HCT116 (cell line): Measurements from ENCODE around the gene COPS3. TPM values are rescaled to one million over a fixed set of nuclear protein-coding genes. Genes with fewer than 3 reads are reported as not detected.

Experiments used
- ATAC-seq: fragments of 200-7000 bp; cut with Tn5 transposase; 2 replicates; pipeline ENCODE4 v1.9.1; 2020; ENCODE audit warnings: mild to moderate bottlenecking, moderate library complexity
- BruUV-seq: library from RNA; stranded (reverse); fragments of 400-500 nt; replicated peaks from 2 replicates; lab custom pipeline; 2021; lab: Mats Ljungman, UMichigan
- CTCF ChIA-PET: fragments of 300-600 bp; sonication (Branson Sonifier 250); formaldehyde crosslinking; loops from one replicate; lab custom pipeline; 2021; ENCODE audit warnings: antibody characterized with exemption; lab: Charles Lee
- POLR2A ChIA-PET: fragments of 300-600, 350-600 bp; sonication (Branson Sonifier 250); formaldehyde crosslinking; loops from one replicate; lab custom pipeline; 2021; ENCODE audit warnings: antibody characterized with exemption; lab: Charles Lee
- RAD21 ChIA-PET, 2 experiments: fragments of 300-600 bp; sonication (Branson Sonifier 250); formaldehyde crosslinking; loops; one replicate each; lab custom pipeline; 2023; ENCODE audit warnings: low total read pairs in 2 of 2; ENCODE audit not compliant: uncharacterized antibody in 2 of 2, unreplicated experiment in 2 of 2, low non-redundant PET in 1 of 2; lab: Charles Lee
- DNase-seq: peaks from one replicate; pipeline ENCODE4 v3.0.0-alpha.2; 2010; ENCODE audit warnings: low read depth, low spot score
- H2AFZ ChIP-seq: fragments of 200-600 bp; shearing (Covaris generic), sonication (generic); 2 replicates; pipeline ENCODE4 v1.6.1; 2017; ENCODE audit warnings: low read depth, mixed run types, mixed read lengths, antibody characterized with exemption, low read length; ENCODE audit not compliant: poor library complexity, severe bottlenecking
- H3K27ac ChIP-seq: 2 replicates; pipeline ENCODE4 v1.5.1; 2012; ENCODE audit warnings: low read depth, low read length
- H3K27me3 ChIP-seq: fragments of 200-600 bp; sonication (generic); 2 replicates; pipeline ENCODE4 v1.6.1; 2016; ENCODE audit warnings: mixed run types, low read length, mixed read lengths; ENCODE audit not compliant: insufficient read depth
- H3K36me3 ChIP-seq, 2 experiments: fragments of 200-500 bp in 1 of 2; fragments of 200-600 bp in 1 of 2; sonication (Bioruptor generic) in 1 of 2; sonication (generic) in 1 of 2; 2 replicates each; pipeline versions ENCODE4 v1.5.1 to v1.6.1; 2014 to 2016; ENCODE audit warnings: low read length in 2 of 2, inconsistent platforms in 1 of 2, mixed read lengths in 1 of 2, mixed run types in 1 of 2; ENCODE audit not compliant: insufficient read depth in 2 of 2, control insufficient read depth in 1 of 2
- H3K4me1 ChIP-seq, 2 experiments: fragments of 200-600 bp in 1 of 2; sonication (generic) in 1 of 2; 2 replicates each; pipeline versions ENCODE4 v1.5.1 to v1.6.1; 2012 to 2017; ENCODE audit warnings: low read length in 2 of 2, inconsistent platforms in 1 of 2, mild to moderate bottlenecking in 1 of 2, mixed read lengths in 1 of 2, mixed run types in 1 of 2, moderate library complexity in 1 of 2; ENCODE audit not compliant: insufficient read depth in 2 of 2, control insufficient read depth in 1 of 2
- H3K4me2 ChIP-seq: fragments of 200-600 bp; sonication (generic); 2 replicates; pipeline ENCODE4 v1.6.1; 2017; ENCODE audit warnings: mixed run types, low read length, mixed read lengths
- H3K4me3 ChIP-seq, 2 experiments: fragments of 200-600 bp in 1 of 2; sonication (generic) in 1 of 2; replicated peaks in 1 of 2; 2 replicates each; pipeline ENCODE4 v1.5.1; 2011 to 2016; ENCODE audit warnings: low read length in 2 of 2, control low read depth in 1 of 2, low read depth in 1 of 2, mild to moderate bottlenecking in 1 of 2, mixed read lengths in 1 of 2, mixed run types in 1 of 2
- H3K79me2 ChIP-seq: fragments of 200-600 bp; sonication (generic); 2 replicates; pipeline ENCODE4 v1.6.1; 2017; ENCODE audit warnings: mild to moderate bottlenecking, mixed run types, low read length, moderate library complexity, mixed read lengths; ENCODE audit not compliant: insufficient read depth
- H3K9ac ChIP-seq: fragments of 200-600 bp; sonication (generic); 2 replicates; pipeline ENCODE4 v1.6.1; 2016; ENCODE audit warnings: low read length, mixed read lengths
- H3K9me2 ChIP-seq: fragments of 200-600 bp; sonication (generic), shearing (Covaris generic); 2 replicates; pipeline ENCODE4 v1.6.1; 2017; ENCODE audit warnings: mixed run types, mild to moderate bottlenecking, moderate library complexity; ENCODE audit not compliant: insufficient read depth
- H3K9me3 ChIP-seq, 2 experiments: fragments of 200-500 bp in 1 of 2; fragments of 200-600 bp in 1 of 2; sonication (Bioruptor generic) in 1 of 2; sonication (generic) in 1 of 2; 2 replicates each; pipeline ENCODE4 v1.6.1; 2014 to 2017; ENCODE audit warnings: low read length in 2 of 2, mixed read lengths in 2 of 2, inconsistent platforms in 1 of 2, low read depth in 1 of 2, mild to moderate bottlenecking in 1 of 2, mixed run types in 1 of 2, moderate library complexity in 1 of 2; ENCODE audit not compliant: control insufficient read depth in 1 of 2, insufficient read depth in 1 of 2
- H4K20me1 ChIP-seq: fragments of 200-600 bp; sonication (generic), shearing (Covaris generic); 2 replicates; pipeline ENCODE4 v1.6.1; 2017; ENCODE audit warnings: mixed run types, mild to moderate bottlenecking, moderate library complexity; ENCODE audit not compliant: insufficient read depth
- ATF3 ChIP-seq: IDR thresholded peaks from 2 replicates; pipeline ENCODE4 v1.6.1; 2012
- CEBPB ChIP-seq: IDR thresholded peaks from 2 replicates; pipeline ENCODE4 v1.6.1; 2012; ENCODE audit warnings: low read depth
- CTCF ChIP-seq, 3 experiments: fragments of 200-600 bp in 1 of 3; sonication (generic) in 1 of 3; IDR thresholded peaks in 2 of 3; conservative IDR thresholded peaks in 1 of 3; 2 replicates each; pipeline ENCODE4 v1.5.1; 2012 to 2017; ENCODE audit warnings: low read depth in 2 of 3, low read length in 2 of 3, antibody characterized with exemption in 1 of 3, borderline replicate concordance in 1 of 3, control low read depth in 1 of 3, mild to moderate bottlenecking in 1 of 3, mixed read lengths in 1 of 3, mixed run types in 1 of 3, moderate library complexity in 1 of 3; ENCODE audit not compliant: insufficient read depth in 1 of 3
- EGR1 ChIP-seq: IDR thresholded peaks from 2 replicates; pipeline ENCODE4 v1.6.1; 2012; ENCODE audit warnings: low read depth
- EZH2phosphoT487 ChIP-seq: fragments of 200-600 bp; IDR thresholded peaks from 2 replicates; pipeline ENCODE4 v1.6.1; 2018; ENCODE audit warnings: antibody characterized with exemption, borderline replicate concordance
- JUND ChIP-seq: IDR thresholded peaks from 2 replicates; pipeline ENCODE4 v1.6.1; 2012
- POLR2A ChIP-seq: IDR thresholded peaks from 2 replicates; pipeline ENCODE4 v1.7.0; 2011; ENCODE audit warnings: borderline replicate concordance; ENCODE audit not compliant: insufficient read depth, insufficient read length; ENCODE audit errors: extremely low read depth
- POLR2AphosphoS5 ChIP-seq: IDR thresholded peaks from 2 replicates; pipeline ENCODE4 v1.6.1; 2011; ENCODE audit warnings: mild to moderate bottlenecking, low read depth, low read length, moderate library complexity
- RAD21 ChIP-seq: IDR thresholded peaks from 2 replicates; pipeline ENCODE4 v1.6.1; 2012; ENCODE audit warnings: low read depth, mild to moderate bottlenecking
- REST ChIP-seq: IDR thresholded peaks from 2 replicates; pipeline ENCODE4 v1.6.1; 2012; ENCODE audit warnings: low read depth
- SRF ChIP-seq: IDR thresholded peaks from 2 replicates; pipeline ENCODE4 v1.6.1; 2012; ENCODE audit warnings: low read depth
- ZBTB33 ChIP-seq: IDR thresholded peaks from 2 replicates; pipeline ENCODE4 v1.6.1; 2011; ENCODE audit warnings: mild to moderate bottlenecking, low read length, moderate library complexity; ENCODE audit not compliant: insufficient replicate concordance; ENCODE audit errors: extremely low read depth
- intact Hi-C: fragments of 100-400 bp; cut with micrococcal nuclease; formaldehyde crosslinking; loops from 2 replicates; pipeline ENCODE4 v1.10.0; 2022
- total RNA-seq: library from RNA; stranded (reverse); gene quantifications from one replicate; pipeline ENCODE4 v1.2.1, GENCODE V29; 2021; ENCODE audit not compliant: unreplicated experiment

The COPS3 gene
- total RNA-seq, 1 experiment from 2014 or later, result 99.0 TPM

GRCh38 chr17:17241656-17242055, 39.4 kb downstream of the COPS3 start:
- RAD21 ChIA-PET, result no interaction called here
- peaks cover 3% of the 10 kb centered on the region for H3K79me2 ChIP-seq
- no peaks in the 10 kb centered on the region for H4K20me1 ChIP-seq
- H3K9me2 ChIP-seq, result no peaks in the 10 kb centered on the region
- H3K4me3 ChIP-seq, result no peak overlapping the region
- DNase-seq (no peak), ATAC-seq (no peak)
- no peak overlapping the region for H3K9ac ChIP-seq
- H3K27me3 ChIP-seq, result no peaks in the 10 kb centered on the region
- H3K9me3 ChIP-seq, result no peaks in the 10 kb centered on the region
- no peak overlapping the region for H3K4me2 ChIP-seq
- BruUV-seq, result no TSS peak
- POLR2A ChIA-PET, result no interaction called here
- intact Hi-C loops, result no loop called here
- CTCF ChIA-PET, result no interaction called here
- H3K27ac ChIP-seq, result no peak overlapping the region
- no peak for TF ChIP-seq SRF
- H3K36me3 ChIP-seq, result peaks cover 1 to 8% of the 10 kb centered on the region in 2 experiments; a peak in 2 of 4 replicates
- no peak overlapping the region for H2AFZ ChIP-seq
- H3K4me1 ChIP-seq, result peaks cover 2 to 7% of the 10 kb centered on the region in 2 experiments; a peak in 1 of 4 replicates

- Histone ChIP-seq H3K9me3 (no peaks in the 10 kb centered on the region), H3K36me3 (no peaks in the 10 kb centered on the region), H3K27me3 (no peaks in the 10 kb centered on the region), H3K27ac (no peak overlapping the region), H3K4me1 (peaks cover 8 to 21% of the 10 kb centered on the region in 2 experiments), H3K9me2 (no peaks in the 10 kb centered on the region), H3K4me3 (no peak overlapping the region), H3K4me2 (no peak overlapping the region), H3K79me2 (peaks cover 20% of the 10 kb centered on the region), H4K20me1 (no peaks in the 10 kb centered on the region), H2AFZ (no peak overlapping the region), H3K9ac (no peak overlapping the region)
- TF ChIP-seq ZBTB33, result no peak
- TF ChIP-seq RAD21, result no peak
- no peak for TF ChIP-seq JUND
- no peak for TF ChIP-seq EGR1
- TF ChIP-seq POLR2AphosphoS5, result no peak
- no peak for TF ChIP-seq CEBPB
- TF ChIP-seq CTCF (IDR thresholded peaks at IDR 0.05 in 2 of 3, conservative IDR thresholded peaks at IDR 0.05 in 1 of 3; ENCODE audit: borderline replicate concordance in 1 of 3, insufficient read depth in 1 of 3, low read depth in 2 of 3, low read length in 2 of 3), result no peak
- no peak for TF ChIP-seq SRF
- no peak for TF ChIP-seq ATF3
- TF ChIP-seq REST, result no peak
- no peak for TF ChIP-seq EZH2phosphoT487
- TF ChIP-seq POLR2A, result no peak
- BruUV-seq, result no TSS peak
- no peak for ATAC-seq
- ChIA-PET CTCF (no interaction called here), RAD21 (no interaction called here), POLR2A (no interaction called here)
- intact Hi-C loops, result no loop called here
- DNase-seq, result no peak
Observed at GRCh38 chr17:17239832-17240231, 41.2 kb downstream of the COPS3 start.
